Activated gamma-delta T cell treated with Interleukin-2 at 50 U/mL for 16 hours (primary cell): ENCODE results near the gene SLC2A11.
A peak's percentile ranks its signal among the peaks of the same experiment; 100 is the strongest.

Source experiments
- DNase-seq: peaks from one replicate; pipeline ENCODE4 v3.0.0-alpha.2; 2020

Gene SLC2A11

GRCh38 chr22:23832226-23833016 lies 25.3 kb upstream of the SLC2A11 start:
- DNase-seq, result no peak

- DNase-seq, result no peak
Observed at GRCh38 chr22:23833017-23833751, 24.5 kb upstream of the SLC2A11 start.

GRCh38 chr22:23833911-23834317 lies 23.8 kb upstream of the SLC2A11 start:
- DNase-seq, result no peak

GRCh38 chr22:23834406-23834792 lies 23.3 kb upstream of the SLC2A11 start:
- no peak for DNase-seq

GRCh38 chr22:23834793-23835483 lies 22.7 kb upstream of the SLC2A11 start:
- DNase-seq, result no peak

DNA sequence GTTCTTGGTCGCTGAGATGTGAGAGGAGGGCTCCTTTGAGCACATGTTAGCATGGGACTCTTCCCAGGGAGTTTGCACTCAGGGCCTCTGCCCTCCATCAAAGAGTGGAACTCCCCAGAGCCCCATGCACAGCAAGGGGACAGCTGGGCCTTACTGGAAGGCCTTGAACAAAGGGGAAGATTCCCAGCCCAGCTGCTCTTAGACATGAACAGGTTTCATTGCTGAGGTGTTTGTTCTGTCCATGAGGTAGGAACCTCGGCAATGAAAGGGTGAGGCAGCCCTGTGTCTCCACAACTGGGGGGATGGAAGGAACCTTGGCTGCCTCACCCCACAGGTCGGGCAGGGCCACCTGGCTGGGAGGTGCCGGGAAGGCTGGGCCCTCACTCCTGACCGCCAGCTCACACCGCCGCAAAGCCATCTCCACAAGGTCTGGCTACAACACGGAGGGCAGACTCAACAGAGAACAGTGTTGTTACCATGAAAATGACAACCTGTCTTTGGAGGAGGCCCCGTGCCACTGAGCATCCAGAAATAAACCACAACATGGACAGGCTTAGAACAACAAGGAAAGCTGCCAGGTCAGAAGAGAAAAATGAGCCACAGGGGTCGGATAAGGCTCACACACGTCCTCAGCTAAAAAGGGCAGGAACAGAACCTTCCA lies 22.1 kb upstream of the SLC2A11 start:
- DNase-seq, result no peak

DNA sequence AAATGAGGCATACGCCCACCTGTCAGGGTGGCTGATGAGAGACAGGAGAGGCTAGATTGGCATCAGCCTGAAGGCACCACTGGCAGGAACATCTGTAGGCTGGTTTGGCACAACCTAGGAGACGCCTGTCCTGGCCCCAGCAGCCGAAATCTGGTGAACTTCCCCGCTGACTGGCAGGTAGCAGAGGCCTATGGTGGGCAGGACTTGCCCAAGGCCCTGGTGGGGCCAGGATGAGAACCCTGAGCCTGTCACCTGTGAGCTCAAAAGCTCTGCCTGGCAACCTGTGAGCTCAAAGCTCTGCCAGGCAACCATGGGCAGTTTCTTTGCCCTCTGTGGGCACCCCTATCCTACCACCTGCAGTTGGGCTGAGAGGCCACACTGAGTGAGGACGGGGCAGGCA lies 21.4 kb upstream of the SLC2A11 start:
- DNase-seq, result no peak

DNA sequence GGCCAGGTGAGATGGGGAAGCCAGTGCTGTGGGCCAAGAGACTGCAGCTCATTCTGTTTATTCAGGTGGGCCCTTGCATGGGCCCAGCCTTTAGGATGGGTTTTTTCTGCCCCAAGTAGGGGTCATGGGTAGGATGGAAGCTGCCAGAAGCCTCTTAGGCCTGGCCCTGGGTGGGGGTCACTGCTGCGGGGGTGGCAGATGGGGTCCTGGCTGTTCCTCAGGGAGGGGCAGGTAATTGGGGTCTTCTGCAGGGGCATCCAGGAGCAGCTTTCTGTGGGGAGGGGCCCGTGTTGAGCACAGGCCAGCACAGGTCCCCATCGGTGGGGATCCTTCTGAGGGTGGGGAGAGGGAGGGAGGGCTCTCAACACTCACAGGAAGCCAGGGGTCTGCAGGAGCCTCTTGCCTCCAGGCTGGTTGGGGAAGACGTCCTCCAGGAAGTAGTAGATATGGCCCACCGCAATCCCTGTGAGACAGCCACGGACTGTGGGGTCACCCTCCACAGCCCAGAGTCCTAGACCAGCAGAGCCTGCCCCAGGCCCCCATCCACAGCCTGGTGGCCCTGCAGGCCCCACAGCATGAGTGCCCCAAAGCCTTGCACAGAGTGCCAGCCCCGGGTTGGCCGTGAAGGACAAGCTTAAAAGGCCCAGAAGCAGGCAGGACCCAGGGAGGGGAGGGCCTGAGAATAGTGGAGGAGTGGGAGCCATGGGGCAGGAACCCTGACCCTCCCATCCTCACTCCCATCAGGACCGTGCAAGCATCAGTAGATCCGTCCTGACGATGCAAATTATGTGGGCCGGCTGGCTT lies 20.8 kb upstream of the SLC2A11 start:
- no peak for DNase-seq

DNA sequence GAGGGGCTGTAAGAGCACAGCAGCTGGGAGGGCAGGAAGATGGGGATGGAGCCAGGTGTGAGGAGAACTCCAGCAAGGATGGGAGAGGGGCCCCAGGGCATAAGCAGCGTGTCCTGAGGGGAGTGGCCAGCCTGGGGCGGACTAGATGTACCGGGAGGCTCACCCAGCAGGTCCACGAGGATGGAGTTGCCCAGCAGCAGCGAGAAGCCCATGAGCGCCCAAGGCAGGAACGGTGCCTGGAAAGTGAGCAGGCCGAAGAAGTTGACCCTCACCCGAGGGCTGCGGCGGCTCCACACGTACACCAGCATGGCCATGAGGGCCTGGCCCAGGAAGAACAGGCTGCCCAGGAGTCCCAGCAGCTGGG lies 20.2 kb upstream of the SLC2A11 start:
- no peak for DNase-seq

DNA sequence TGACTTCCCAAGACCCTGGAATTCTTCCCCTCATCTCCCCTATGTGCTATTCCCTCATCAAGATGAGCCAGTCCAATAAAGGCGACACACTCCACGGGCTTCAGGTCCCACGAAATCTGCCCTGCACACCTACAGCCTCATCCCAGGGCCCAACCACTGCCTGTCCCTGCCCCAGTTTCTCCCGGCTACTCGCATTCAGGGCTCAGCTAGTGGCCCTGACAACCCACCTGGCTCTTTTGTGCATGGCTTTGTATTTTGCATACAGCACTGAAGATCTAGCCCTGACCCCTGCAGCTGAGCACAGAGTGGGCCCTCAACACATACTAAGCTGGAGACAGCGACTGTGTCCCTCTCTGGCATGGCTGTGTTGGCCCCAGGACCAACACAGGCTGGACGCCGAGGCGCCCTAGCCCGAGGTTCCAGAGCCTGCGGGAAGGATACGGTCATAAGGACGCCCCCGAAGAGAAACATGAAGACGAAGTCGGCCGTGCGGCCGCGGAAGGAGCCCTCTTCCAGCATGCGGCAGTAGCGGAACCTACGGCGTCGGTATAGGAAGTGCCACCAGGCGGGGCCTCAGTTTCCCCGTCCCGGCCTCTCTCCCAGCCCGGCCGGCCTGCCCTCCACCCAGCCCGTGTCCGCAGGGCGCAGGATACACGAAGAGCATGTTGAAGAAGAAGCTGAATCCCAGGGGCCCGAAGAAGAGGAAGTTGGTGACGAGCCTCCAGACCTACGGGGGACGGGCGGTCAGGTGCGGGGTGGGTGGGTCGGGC lies 19.6 kb upstream of the SLC2A11 start:
- DNase-seq, result no peak

DNA sequence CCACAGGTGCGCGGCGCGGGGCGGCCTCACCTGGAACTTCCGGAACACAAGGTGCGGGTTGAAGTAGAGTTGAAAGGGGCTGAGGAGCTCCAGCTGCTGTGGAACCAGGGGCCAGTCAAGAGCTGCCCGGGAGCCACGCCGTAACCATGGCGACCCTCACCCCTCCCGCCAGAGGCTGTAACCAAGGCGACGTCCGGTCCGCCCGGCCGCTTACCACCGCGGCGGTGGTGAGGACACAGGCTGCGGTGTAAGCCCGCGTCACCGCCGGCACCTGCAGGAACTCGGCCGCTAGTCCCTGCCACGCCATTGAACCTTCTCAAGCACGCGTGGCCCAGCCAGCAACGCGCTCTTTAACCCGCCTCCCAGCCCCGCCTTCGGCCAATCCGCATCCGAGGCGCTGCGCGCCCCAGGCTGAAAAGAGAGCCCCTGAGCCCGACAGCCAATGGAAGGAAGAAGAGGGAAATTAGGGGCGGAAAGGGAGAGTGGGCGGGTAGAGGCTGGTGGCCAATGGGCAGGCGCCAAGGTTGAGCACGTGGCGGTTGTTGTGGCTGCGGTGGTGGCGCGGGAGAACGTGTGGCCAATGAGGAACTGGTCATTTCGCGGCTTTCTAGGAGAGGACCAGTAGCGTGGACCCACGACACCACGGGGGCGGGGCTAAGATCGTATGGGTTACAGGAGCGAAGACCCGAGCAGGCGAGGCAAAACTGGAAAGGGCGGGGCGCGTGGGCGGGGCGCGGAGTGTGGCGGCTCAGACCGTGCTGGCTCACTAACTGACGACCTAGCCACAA lies 18.8 kb upstream of the SLC2A11 start, which contains the start of gene DERL3:
DERL3 (minus strand) TSS at position 326 of the 788 bp plus-strand sequence; CDS start at position 307, 19 bp downstream.
- peak; percentile 95 for DNase-seq

DNA sequence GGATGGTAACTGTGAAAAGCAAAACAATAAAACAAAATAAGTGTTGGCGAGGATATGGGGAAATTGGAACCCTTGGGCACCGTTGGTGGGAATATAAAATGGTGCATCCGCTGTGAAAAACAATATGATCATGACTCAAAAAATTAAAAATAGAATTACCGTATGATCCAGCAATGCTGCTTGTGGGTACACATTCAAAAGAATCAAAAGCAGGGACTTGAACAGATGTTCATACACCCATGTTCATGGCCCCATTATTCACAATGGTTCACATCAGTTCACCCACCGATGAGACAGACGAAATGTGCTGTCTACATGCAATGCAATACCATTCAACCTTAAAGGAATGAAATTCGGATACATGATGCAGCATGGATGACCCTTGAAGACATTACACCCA lies 17.6 kb upstream of the SLC2A11 start:
- no peak for DNase-seq

DNA sequence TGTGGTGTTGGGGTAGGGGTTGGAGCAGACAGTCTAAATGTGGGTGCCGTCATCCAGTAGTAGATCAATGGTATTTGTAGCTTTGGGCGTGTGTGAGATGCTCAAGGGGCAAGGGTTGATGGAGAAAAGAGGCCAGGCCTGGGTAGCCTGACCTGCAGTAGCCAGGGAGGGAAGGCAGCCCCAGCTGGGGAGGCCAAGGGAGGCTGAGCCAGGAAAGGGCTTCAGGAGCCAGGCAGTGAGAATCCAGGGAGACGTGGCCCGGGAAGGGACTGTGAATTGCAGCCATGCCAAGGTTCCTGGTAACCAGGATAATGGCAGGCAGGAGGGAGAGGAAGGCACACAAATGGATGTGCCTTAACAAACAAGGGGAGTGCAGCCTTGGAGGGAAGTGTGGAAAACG lies 16.4 kb upstream of the SLC2A11 start:
- DNase-seq, result no peak

DNA sequence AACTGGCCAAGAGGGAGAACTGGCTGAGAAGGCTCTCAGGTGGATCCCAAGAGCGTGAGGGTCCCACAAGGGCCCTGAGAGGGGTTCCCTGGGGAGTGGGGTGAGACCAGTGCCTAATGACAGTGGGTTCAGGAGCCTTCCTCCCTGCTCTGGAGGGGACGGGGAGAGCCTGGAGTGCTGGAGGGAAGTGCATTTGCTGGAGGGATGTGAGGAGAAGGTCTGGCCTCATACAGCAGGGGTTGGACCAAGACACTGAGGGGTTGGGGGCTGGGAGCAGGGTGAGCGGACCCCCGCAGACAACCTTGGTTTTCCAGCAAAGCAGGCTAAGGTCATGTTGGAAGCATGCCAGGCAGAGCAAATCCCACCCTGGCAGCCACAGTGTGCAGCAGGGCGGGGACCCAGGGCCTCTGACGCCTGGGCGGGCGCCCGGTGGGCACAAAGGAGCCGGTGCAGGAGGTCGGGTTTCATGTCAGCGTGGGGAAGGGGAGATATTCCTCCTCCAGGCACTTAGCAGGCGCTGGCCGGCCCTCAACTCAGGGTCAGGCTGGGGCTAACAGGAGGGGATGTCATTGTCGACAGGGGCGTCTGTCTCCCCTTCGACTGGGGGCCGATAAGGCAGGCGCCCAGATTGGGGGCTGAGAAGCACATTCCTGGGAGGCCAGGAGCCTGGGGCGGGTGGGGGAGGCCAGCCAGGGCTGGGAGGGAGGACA lies 15.8 kb upstream of the SLC2A11 start:
- DNase-seq, result no peak

DNA sequence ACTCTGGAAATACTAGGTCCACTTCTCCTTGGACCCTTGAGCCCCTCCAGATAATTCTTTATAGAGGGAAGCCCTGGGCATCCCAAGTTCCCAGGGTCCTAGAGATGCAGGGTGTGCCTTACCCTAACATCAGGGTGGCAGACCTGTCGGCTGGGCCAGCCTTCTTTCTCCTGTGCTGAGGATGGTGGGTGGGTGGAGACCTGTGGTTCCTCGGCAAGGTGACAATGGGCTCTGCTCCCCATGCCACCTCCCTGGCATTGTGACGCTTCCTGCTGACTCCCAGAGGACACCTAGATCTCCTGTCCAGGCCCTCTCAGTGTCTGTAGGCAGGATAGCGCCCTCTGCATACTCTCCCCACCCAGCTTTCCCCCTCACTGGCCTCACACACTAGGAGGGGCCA lies 15.1 kb upstream of the SLC2A11 start:
- DNase-seq, result no peak

DNA sequence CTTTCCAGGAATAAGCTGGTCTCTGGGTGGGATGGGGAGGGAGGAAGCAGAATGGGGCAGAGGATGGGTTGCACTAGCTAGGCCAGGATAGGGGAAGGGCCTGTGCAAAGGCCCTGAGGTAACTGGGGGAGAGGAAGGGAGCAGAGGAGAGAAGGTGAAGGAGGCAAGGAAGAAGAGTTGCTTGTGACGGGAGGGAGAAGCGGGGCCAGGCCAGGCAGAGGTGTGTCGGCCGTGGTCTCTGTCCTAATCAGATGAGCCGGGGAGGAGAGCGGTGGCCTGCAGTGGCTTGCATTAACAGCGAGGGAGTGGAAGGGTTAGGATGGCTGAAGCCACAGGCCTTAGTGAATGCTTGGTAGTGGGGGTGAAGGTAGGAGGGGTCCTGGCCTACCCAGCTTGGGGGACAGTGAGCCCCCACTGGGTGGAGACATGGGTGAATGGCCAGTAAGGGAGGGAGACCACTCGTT lies 12.9 kb upstream of the SLC2A11 start:
- no peak for DNase-seq

DNA sequence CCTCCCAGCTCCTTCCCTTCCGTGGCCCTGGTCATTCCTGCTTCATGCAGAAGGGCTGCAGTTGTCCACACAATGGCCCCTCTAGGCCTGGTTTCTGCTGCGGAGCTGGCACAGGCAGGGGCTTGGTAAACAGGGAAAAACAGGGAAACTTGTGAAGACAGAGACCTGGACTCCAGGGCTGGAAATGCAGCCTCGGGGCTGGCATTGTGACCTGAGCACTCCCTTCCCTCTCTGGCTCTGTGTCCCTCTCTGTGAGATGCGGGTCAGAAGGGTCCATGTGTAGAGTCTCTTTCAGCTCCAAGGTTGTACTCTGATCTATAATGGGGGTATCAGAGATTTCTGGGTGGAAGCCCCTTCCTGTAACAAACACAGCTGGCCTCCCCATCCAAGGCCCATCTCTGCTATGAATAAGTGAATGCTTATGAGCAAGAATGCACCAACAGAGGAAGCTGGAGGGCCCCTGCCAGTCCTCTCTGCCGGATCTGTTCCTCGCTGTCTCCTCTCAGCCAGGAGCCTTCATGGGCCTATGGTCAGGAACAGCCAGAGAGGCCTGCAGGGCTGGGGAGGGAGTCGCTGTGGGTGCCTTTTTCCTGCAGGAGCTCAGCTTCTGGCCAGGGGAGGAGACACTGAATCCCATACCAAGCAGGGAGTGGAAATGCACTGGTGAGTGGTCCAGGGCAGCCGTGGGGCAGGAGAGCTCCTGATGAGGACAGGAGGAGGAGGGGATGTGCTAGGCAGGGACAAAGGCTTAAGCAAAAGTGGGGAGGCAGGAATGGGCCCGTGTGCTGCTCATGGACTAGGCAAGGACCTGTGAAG lies 12.2 kb upstream of the SLC2A11 start:
- no peak for DNase-seq

DNA sequence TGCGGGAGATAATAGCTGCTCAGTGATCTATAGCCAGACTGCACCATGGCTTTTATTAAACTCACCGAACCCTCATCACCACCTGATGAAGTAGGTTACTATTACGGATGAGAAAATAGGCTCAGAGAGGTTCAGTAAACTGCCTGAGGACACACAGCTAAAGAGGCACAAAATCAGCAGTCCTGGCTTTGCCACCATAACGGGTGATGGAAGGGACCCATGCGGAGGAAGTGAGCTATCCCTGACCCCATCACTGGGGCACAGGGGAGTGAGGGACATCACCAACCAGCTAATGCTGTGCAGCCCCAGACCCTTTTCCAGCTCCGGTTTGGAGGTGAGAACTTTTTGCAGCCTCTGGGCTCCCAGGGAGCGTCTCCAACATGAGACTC lies 11.6 kb upstream of the SLC2A11 start:
- DNase-seq, result no peak

DNA sequence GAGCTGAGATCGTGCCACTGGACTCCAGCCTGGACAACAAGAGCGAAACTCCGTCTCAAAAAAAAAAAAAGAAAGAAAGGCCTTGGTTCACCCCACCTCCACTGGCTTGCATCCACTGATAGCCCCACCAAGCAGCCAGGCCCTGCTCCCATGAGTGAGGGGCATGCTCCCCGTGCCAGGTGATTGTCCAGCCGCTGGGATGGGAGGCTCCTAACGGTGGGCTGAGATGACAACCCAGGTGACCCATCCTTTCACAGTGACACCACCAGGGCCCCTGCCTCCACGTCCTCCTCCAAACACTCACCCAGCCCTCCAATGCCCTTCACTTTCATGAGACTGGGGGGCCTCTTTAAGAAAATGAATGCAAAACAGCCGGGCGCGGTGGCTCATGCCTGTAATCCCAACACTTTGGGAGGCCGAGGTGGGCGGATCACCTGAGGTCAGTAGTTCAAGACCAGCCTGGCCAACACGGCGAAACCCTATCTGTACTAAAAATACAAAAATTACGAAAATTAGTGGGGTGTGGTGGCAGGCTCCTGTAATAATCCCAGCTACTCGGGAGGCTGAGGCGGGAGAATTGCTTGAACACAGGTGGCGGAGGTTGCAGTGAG lies 10.3 kb upstream of the SLC2A11 start:
- no peak for DNase-seq
